Measurements from ENCODE around the gene OR51E1. TPM values are rescaled to one million over a fixed set of nuclear protein-coding genes. Genes with fewer than 3 reads are reported as not detected.

OR51E1 gene
- total RNA-seq, 4 donors from 2014 or later: 0.16 to 0.27 TPM; not detected in 2

DNA sequence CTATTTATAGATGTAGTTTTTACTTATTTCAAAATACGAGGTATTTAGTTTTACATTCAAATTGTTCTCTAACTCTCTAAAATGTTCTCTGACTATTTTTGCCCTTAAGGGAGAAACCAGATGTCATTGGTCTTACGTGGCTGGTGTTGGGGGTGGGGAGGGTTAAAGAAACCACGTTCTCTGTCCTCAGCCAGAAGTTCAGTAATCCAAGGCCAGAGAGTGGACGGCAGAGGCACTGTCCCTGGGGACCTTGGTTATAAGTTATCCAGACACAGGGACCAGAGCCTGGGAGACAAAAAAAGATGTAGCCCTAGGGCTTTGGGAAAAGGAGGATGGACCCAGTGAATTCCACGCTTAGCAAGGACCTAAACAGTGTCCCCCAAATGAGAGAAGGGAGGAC is 706 bp upstream of the OR51E1 start:
- intact Hi-C loops (cut with DNase I; ENCODE audit: low total_unique reads) (no loop called here), in situ Hi-C loops (cut with MboI; ENCODE audit: low pct_ligation_motif_present in 1 of 4, low pct_unique_long_range_greater_than_20kb in 1 of 4, low sequenced_read_pairs in 3 of 4) (loop anchor here (25.0 kb wide), 2 partner anchors 194 to 369 kb away; partner anchors contain the start of gene OR51S1 (in 1 of the 4))
- no peaks in the 10 kb centered on the region for H3K36me3 ChIP-seq
- no peak overlapping the region for H3K27ac ChIP-seq
- no peak for TF ChIP-seq EP300 (IDR thresholded peaks at IDR 0.05; ENCODE audit: low read depth)
- TF ChIP-seq POLR2A (IDR thresholded peaks at IDR 0.05): no peak
- TF ChIP-seq, protein P1, sequence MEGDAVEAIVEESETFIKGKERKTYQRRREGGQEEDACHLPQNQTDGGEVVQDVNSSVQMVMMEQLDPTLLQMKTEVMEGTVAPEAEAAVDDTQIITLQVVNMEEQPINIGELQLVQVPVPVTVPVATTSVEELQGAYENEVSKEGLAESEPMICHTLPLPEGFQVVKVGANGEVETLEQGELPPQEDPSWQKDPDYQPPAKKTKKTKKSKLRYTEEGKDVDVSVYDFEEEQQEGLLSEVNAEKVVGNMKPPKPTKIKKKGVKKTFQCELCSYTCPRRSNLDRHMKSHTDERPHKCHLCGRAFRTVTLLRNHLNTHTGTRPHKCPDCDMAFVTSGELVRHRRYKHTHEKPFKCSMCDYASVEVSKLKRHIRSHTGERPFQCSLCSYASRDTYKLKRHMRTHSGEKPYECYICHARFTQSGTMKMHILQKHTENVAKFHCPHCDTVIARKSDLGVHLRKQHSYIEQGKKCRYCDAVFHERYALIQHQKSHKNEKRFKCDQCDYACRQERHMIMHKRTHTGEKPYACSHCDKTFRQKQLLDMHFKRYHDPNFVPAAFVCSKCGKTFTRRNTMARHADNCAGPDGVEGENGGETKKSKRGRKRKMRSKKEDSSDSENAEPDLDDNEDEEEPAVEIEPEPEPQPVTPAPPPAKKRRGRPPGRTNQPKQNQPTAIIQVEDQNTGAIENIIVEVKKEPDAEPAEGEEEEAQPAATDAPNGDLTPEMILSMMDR (IDR thresholded peaks at IDR 0.05): no peak
- TF ChIP-seq POLR2AphosphoS5 (IDR thresholded peaks at IDR 0.05): no peak
- no peaks in the 10 kb centered on the region for H3K9me3 ChIP-seq
- no peak for DNase-seq
- no peaks in the 10 kb centered on the region for H3K27me3 ChIP-seq
- H3K4me3 ChIP-seq: no peak overlapping the region
- H3K4me1 ChIP-seq: no peaks in the 10 kb centered on the region
- WGBS, 2 donors (ENCODE audit: low coverage in 1 of 2): 49 to 59% methylated on average over 5 of the region's 5 CpGs

DNA sequence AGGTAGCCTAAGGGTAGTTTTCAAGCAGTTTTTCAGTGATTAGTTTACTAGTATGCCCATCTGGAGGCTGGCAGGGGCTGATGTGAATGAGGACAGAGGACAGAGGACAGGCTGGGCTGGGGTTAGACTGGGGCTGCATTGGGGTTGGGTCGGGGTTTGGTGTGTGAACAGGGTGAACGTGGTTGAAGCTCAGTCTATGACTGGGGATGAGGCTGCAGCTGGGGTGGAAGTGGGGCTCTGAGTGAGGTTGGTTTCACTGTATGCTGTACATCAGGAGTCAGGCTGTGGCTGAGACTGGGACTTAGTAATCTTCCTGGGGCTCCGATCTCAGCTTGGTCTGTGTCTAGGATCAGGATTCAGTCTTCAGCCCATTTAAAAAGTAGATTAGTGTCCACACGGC is 451 bp downstream of the OR51E1 start:
- no peak for DNase-seq
- Histone ChIP-seq H3K4me3 (no peak overlapping the region), H3K27me3 (no peaks in the 10 kb centered on the region), H3K9me3 (no peaks in the 10 kb centered on the region), H3K4me1 (no peaks in the 10 kb centered on the region), H3K36me3 (no peaks in the 10 kb centered on the region), H3K27ac (peak overlapping the region in 1 of 4 donors; percentile 12)
- TF ChIP-seq POLR2AphosphoS5 (IDR thresholded peaks at IDR 0.05): no peak
- TF ChIP-seq, protein P1 (IDR thresholded peaks at IDR 0.05): no peak
- TF ChIP-seq POLR2A (IDR thresholded peaks at IDR 0.05): no peak
- no peak for TF ChIP-seq EP300 (IDR thresholded peaks at IDR 0.05; ENCODE audit: low read depth)
- in situ Hi-C loops (cut with MboI; ENCODE audit: low pct_ligation_motif_present in 1 of 4, low pct_unique_long_range_greater_than_20kb in 1 of 4, low sequenced_read_pairs in 3 of 4): loop anchor here (25.0 kb wide), 2 partner anchors 193 to 368 kb away; partner anchors contain the start of gene OR51S1 (in 1 of the 4)
- intact Hi-C loops (cut with DNase I; ENCODE audit: low total_unique reads): no loop called here
- WGBS, 2 donors (ENCODE audit: low coverage in 1 of 2): 71% methylated on average over 4 of the region's 4 CpGs; no CpG with 5 or more reads in 1 of the 2 donors

DNA sequence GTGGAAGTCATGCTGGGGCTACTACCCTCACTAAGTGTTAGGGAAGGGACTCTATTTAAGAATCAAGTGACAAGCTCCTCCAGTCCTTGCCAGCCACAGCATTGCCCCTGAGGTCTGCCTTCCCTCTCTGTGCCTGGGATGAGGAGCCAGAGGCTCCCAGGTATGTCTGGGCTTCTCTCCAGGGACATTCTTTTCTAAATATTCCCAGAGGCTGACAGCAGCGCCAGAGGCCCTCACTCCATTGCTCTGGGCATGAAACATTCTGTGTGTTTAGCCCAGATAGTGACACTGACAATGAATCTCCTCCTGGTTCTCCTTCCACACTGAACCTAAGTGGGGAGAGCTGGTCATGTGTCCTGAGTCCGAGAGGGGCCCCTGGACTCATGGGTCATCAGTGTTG is 2.2 kb downstream of the OR51E1 start:
- no peaks in the 10 kb centered on the region for H3K4me1 ChIP-seq
- intact Hi-C loops (cut with DNase I; ENCODE audit: low total_unique reads) (no loop called here), in situ Hi-C loops (cut with MboI; ENCODE audit: low pct_ligation_motif_present in 1 of 4, low pct_unique_long_range_greater_than_20kb in 1 of 4, low sequenced_read_pairs in 3 of 4) (loop anchor here (25.0 kb wide), 2 partner anchors 191 to 366 kb away; partner anchors contain the start of gene OR51S1 (in 1 of the 4))
- H3K27me3 ChIP-seq: no peaks in the 10 kb centered on the region
- no peaks in the 10 kb centered on the region for H3K36me3 ChIP-seq
- peak in 2 of 3 donors; percentile 23 to 38 for TF ChIP-seq POLR2AphosphoS5 (IDR thresholded peaks at IDR 0.05)
- TF ChIP-seq POLR2A (IDR thresholded peaks at IDR 0.05): no peak
- no peak for DNase-seq
- H3K9me3 ChIP-seq: no peaks in the 10 kb centered on the region
- H3K27ac ChIP-seq: peak overlapping the region; percentile 3 to 57 (median 32)
- no peak overlapping the region for H3K4me3 ChIP-seq
- WGBS, 2 donors (ENCODE audit: low coverage in 1 of 2): 58% methylated on average over 2 of the region's 2 CpGs; no CpG with 5 or more reads in 1 of the 2 donors

DNA sequence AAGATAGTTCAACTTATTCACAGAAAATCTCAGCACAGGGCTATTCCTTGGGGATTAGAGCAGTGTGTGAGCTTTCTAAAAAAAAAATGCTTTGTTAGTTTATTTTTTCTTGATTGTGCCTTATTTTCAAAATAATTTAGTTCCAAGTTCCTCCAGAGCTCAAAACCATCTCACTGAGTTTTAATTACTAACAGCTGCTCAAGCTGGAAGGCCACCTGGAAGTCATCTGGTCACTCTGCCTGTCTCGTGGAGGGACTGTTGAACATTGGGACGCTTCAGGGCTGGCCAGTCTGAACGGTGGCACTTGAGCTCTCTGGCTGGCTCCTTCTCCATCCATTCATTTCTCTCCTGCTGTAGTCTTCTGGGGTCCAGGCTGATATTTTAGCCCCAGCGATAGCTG is 4.0 kb downstream of the OR51E1 start:
- no peaks in the 10 kb centered on the region for H3K36me3 ChIP-seq
- H3K27ac ChIP-seq: no peak overlapping the region
- no peak for DNase-seq
- TF ChIP-seq POLR2AphosphoS5 (IDR thresholded peaks at IDR 0.05): no peak
- TF ChIP-seq EP300 (IDR thresholded peaks at IDR 0.05; ENCODE audit: low read depth): no peak
- TF ChIP-seq, protein P1 (IDR thresholded peaks at IDR 0.05): no peak
- no peaks in the 10 kb centered on the region for H3K9me3 ChIP-seq
- 58 to 65% methylated on average over 2 to 4 of the region's 4 CpGs for WGBS, 2 donors (ENCODE audit: low coverage in 1 of 2)
- H3K4me1 ChIP-seq: no peaks in the 10 kb centered on the region
- no peak overlapping the region for H3K4me3 ChIP-seq
- no peaks in the 10 kb centered on the region for H3K27me3 ChIP-seq
- in situ Hi-C loops (cut with MboI; ENCODE audit: low pct_ligation_motif_present in 1 of 4, low pct_unique_long_range_greater_than_20kb in 1 of 4, low sequenced_read_pairs in 3 of 4): loop anchor here (25.0 kb wide), 2 partner anchors 190 to 365 kb away; partner anchors contain the start of gene OR51S1 (in 1 of the 4)
- intact Hi-C loops (cut with DNase I; ENCODE audit: low total_unique reads): no loop called here

Data from transverse colon (tissue), 4 donors.